Stimulated activated CD4-positive, alpha-beta T cell treated with anti-CD3 and anti-CD28 coated beads, Interleukin-2, amount 100 ng/mL, for 4 hours (primary cell): Measurements from ENCODE around the gene CARD9.

Experiments used
- DNase-seq: peaks from one replicate; pipeline ENCODE4 v3.0.0-alpha.2; 2020; ENCODE audit warnings: low read depth

The CARD9 gene

GRCh38 chr9:136380381-136380780 lies 6.9 kb upstream of the CARD9 start:
- no peak for DNase-seq

GRCh38 chr9:136379891-136380290 lies 6.4 kb upstream of the CARD9 start:
- no peak for DNase-seq

GRCh38 chr9:136379401-136379800 lies 5.9 kb upstream of the CARD9 start:
- no peak for DNase-seq

- no peak for DNase-seq
Observed at GRCh38 chr9:136379003-136379287, 5.5 kb upstream of the CARD9 start.

- DNase-seq, result no peak
Observed at GRCh38 chr9:136378170-136379002, 4.9 kb upstream of the CARD9 start.

GRCh38 chr9:136377341-136378169 lies 4.1 kb upstream of the CARD9 start:
- no peak for DNase-seq

GRCh38 chr9:136376457-136376856 lies 3.0 kb upstream of the CARD9 start:
- DNase-seq, result no peak

- DNase-seq, result no peak
Observed at GRCh38 chr9:136375096-136375495, 1.6 kb upstream of the CARD9 start.

GRCh38 chr9:136374183-136374575 lies 710 bp upstream of the CARD9 start:
- DNase-seq, result no peak

GRCh38 chr9:136372561-136373299 lies 739 bp downstream of the CARD9 start:
- DNase-seq, result no peak

GRCh38 chr9:136372006-136372405 lies 1.5 kb downstream of the CARD9 start:
- no peak for DNase-seq

GRCh38 chr9:136371533-136371880 lies 2.0 kb downstream of the CARD9 start:
- DNase-seq, result no peak

GRCh38 chr9:136370687-136371532 lies 2.6 kb downstream of the CARD9 start:
- DNase-seq, result no peak

- no peak for DNase-seq
Observed at GRCh38 chr9:136370037-136370436, 3.4 kb downstream of the CARD9 start.

- no peak for DNase-seq
Observed at GRCh38 chr9:136368190-136368589, 5.3 kb downstream of the CARD9 start.

GRCh38 chr9:136367296-136368145 lies 5.9 kb downstream of the CARD9 start:
- no peak for DNase-seq

- no peak for DNase-seq
Observed at GRCh38 chr9:136366826-136367225, 6.6 kb downstream of the CARD9 start.

GRCh38 chr9:136365775-136366222 lies 7.7 kb downstream of the CARD9 start:
- no peak for DNase-seq

- DNase-seq, result no peak
Observed at GRCh38 chr9:136364942-136365774, 8.3 kb downstream of the CARD9 start.
